GM06990 (cell line): ENCODE results near the gene ALDOC.

Experiments used
- DNase-seq: peaks from one replicate; pipeline ENCODE4 v3.0.0-alpha.2; 2011; ENCODE audit not compliant: insufficient read length; ENCODE audit errors: extremely low read depth
- H3K27me3 ChIP-seq: replicated peaks from 2 replicates; pipeline ENCODE4 v1.6.0; 2011; ENCODE audit warnings: low read length; ENCODE audit not compliant: control insufficient read depth, insufficient read depth
- H3K36me3 ChIP-seq: 2 replicates; pipeline ENCODE4 v1.5.1; 2011; ENCODE audit warnings: low read length; ENCODE audit not compliant: control insufficient read depth, insufficient read depth
- H3K4me3 ChIP-seq: replicated peaks from 2 replicates; pipeline ENCODE4 v1.5.1; 2011; ENCODE audit warnings: low read depth, mild to moderate bottlenecking, control low read depth, low read length
- CTCF ChIP-seq: IDR thresholded peaks from 2 replicates; pipeline ENCODE4 v1.5.1; 2011; ENCODE audit warnings: low read length, control low read depth, mild to moderate bottlenecking, inconsistent platforms; ENCODE audit not compliant: insufficient read depth, poor library complexity, severe bottlenecking

The ALDOC gene

GRCh38 chr17:28536532-28537218 lies 40.0 kb downstream of the ALDOC start:
- H3K27me3 ChIP-seq, result no peaks in the 10 kb centered on the region; the same call in 1 of the 2 replicates
- no peak for DNase-seq
- no peaks in the 10 kb centered on the region for H3K36me3 ChIP-seq
- no peak overlapping the region for H3K4me3 ChIP-seq
- TF ChIP-seq CTCF, result no peak

GRCh38 chr17:28534740-28535375 lies 41.8 kb downstream of the ALDOC start:
- DNase-seq, result no peak
- Histone ChIP-seq H3K36me3 (no peaks in the 10 kb centered on the region), H3K4me3 (no peak overlapping the region), H3K27me3 (no peaks in the 10 kb centered on the region; the same call in 1 of the 2 replicates)
- no peak for TF ChIP-seq CTCF

- no peaks in the 10 kb centered on the region for H3K36me3 ChIP-seq
- H3K27me3 ChIP-seq, result no peaks in the 10 kb centered on the region; the same call in 1 of the 2 replicates
- TF ChIP-seq CTCF, result no peak
- no peak overlapping the region for H3K4me3 ChIP-seq
- no peak for DNase-seq
These were observed 43.4 kb downstream of the ALDOC start for GRCh38 chr17:28533091-28533807.

- DNase-seq, result no peak
- Histone ChIP-seq H3K4me3 (no peak overlapping the region), H3K36me3 (no peaks in the 10 kb centered on the region), H3K27me3 (no peaks in the 10 kb centered on the region; the same call in 1 of the 2 replicates)
- TF ChIP-seq CTCF, result no peak
These were observed 44.4 kb downstream of the ALDOC start for GRCh38 chr17:28532050-28532960.

GRCh38 chr17:28530926-28531325 lies 45.8 kb downstream of the ALDOC start:
- H3K36me3 ChIP-seq, result no peaks in the 10 kb centered on the region
- TF ChIP-seq CTCF, result no peak
- DNase-seq, result no peak
- H3K4me3 ChIP-seq, result no peak overlapping the region
- H3K27me3 ChIP-seq, result no peaks in the 10 kb centered on the region; the same call in 1 of the 2 replicates
